Adrenal gland (tissue), 12 donors: ENCODE results near the gene RPS28. TPM values are rescaled to one million over a fixed set of nuclear protein-coding genes. Genes with fewer than 3 reads are reported as not detected.

Experiments
- DNase-seq, 7 donors: peaks; one replicate each; pipeline ENCODE4 v3.0.0-alpha.2; 2019 to 2020
- H3K27ac ChIP-seq, 5 donors: fragments of 200-600 bp; sonication (generic) in 4 of 5; 1 replicate in 3 of 5; 2 replicates in 2 of 5; pipeline versions ENCODE4 v1.5.1 to v1.8.0; 2016 to 2020; ENCODE audit warnings: mild to moderate bottlenecking in 1 of 5
- H3K27me3 ChIP-seq: fragments of 200-600 bp; 2 replicates; pipeline ENCODE4 v1.8.0; 2021
- H3K36me3 ChIP-seq, 2 donors: fragments of 200-600 bp; replicated peaks in 1 of 2; 1 replicate in 1 of 2; 2 replicates in 1 of 2; pipeline versions ENCODE4 v1.5.1 to v1.8.0; 2018 to 2022
- H3K4me1 ChIP-seq, 2 donors: fragments of 200-600 bp; replicated peaks in 1 of 2; 1 replicate in 1 of 2; 2 replicates in 1 of 2; pipeline versions ENCODE4 v1.5.1 to v1.8.0; 2018 to 2021
- H3K4me3 ChIP-seq, 4 donors: fragments of 200-600 bp; sonication (generic) in 3 of 4; one replicate each; pipeline ENCODE4 v1.5.1; 2016 to 2018
- H3K9me3 ChIP-seq, 3 donors: fragments of 200-600 bp; sonication (generic) in 1 of 3; replicated peaks in 1 of 3; 1 replicate in 2 of 3; 2 replicates in 1 of 3; pipeline versions ENCODE4 v1.5.1 to v1.8.0; 2016 to 2021
- POLR2A ChIP-seq, 2 donors: fragments of 450-650 bp; IDR thresholded peaks; one replicate each; pipeline ENCODE4 v1.6.1; 2017; ENCODE audit warnings: antibody characterized with exemption in 2 of 2, mild to moderate bottlenecking in 2 of 2, moderate library complexity in 1 of 2
- WGBS, 4 donors: extraction: QIAGEN DNeasy Blood & Tissue Kit in 2 of 4; methylation state at CpG; one replicate each; pipeline versions ENCODE4 v1.1.5 to v1.1.7; 2013 to 2017; 5-methylcytosine and 5-hydroxymethylcytosine counted together
- intact Hi-C, 2 donors: fragments of 100-400 bp; cut with DNase I; formaldehyde crosslinking; loops; one replicate each; pipeline versions ENCODE4 v1.14.1 to v1.15.0; 2022 to 2023
- polyA plus RNA-seq, 3 donors: library from polyadenylated mRNA; stranded (reverse); fragments of 200-250 nt in 2 of 3; fragments of 350-450 nt in 1 of 3; fragmentation: Illumina TruSeq in 1 of 3; extraction: RNeasy Lipid Tissue Mini Kit (QIAGEN cat#74804) in 1 of 3; gene quantifications; one replicate each; pipeline ENCODE4 v1.2.3, GENCODE V29; 2013 to 2014
- total RNA-seq, 9 donors: library from RNA; depleted of rRNA in 4 of 9; stranded (reverse); fragments of >200 nt in 4 of 9; fragments of 120-200 nt in 1 of 9; fragmentation: NEBNext Ultra II Directional in 1 of 9; extraction: Animal tissue kit (Norgen Biotek cat#: 25700) in 1 of 9; gene quantifications; one replicate each; pipeline versions ENCODE4 v1.1.0 to v1.2.4, GENCODE V29; 2013 to 2023
- TF ChIP-seq, protein P1 (sequence below), 6 experiments: fragments of 450-650 bp in 4 of 6; fragments of 200-600 bp in 2 of 6; sonication (generic) in 1 of 6; IDR thresholded peaks; 1 replicate in 5 of 6; 2 replicates in 1 of 6; pipeline versions ENCODE4 v1.5.1 to v1.8.0; 2016 to 2021; ENCODE audit warnings: antibody characterized with exemption in 6 of 6, mild to moderate bottlenecking in 2 of 6, moderate library complexity in 1 of 6
- donor health status: healthy with polysubstance abuse.
- donor health status: Bipolar disorder and iron deficiency.
- donor health status: DM: yes; HTN: yes; CAD: no.
- donor health status: DM: no; HTN: no; CAD: no.
- donor health status: DM: no; HTN: no; CAD: no.
- donor health status: DM: yes; HTN: yes; CAD: no.

RPS28 gene
- total and polyA plus RNA-seq, 12 donors, result 155 to 1,896 (median 614) TPM

DNA sequence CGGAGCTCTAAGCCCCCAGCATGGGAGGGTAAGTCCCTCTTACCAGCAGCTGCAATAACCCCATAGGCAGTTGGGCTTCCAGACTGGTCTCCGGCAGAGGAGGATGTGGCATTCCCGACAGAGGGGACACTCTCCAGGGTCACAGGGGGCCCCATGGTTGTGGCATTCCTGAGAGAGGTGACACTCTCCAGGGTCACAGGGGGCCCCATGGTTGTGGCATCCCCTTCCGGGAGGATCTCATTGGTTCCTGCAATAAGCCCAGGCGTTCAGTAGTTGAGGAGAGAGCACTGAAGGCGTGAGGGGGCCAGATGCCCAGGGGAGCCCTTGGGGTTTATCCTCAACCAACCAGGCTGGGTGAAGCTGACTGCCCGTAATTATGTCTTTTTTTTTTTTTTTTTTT, 18.6 kb upstream of the RPS28 start:
- intact Hi-C loops, result no loop called here
- 60 to 87% (median 71%) methylated on average over 4 to 7 of the region's 7 CpGs for WGBS, 4 donors
- peak in 3 of 7 donors; percentile 11 to 48 (median 12) for DNase-seq
- no peak for TF ChIP-seq POLR2A (IDR thresholded peaks at IDR 0.05)
- TF ChIP-seq, protein P1, sequence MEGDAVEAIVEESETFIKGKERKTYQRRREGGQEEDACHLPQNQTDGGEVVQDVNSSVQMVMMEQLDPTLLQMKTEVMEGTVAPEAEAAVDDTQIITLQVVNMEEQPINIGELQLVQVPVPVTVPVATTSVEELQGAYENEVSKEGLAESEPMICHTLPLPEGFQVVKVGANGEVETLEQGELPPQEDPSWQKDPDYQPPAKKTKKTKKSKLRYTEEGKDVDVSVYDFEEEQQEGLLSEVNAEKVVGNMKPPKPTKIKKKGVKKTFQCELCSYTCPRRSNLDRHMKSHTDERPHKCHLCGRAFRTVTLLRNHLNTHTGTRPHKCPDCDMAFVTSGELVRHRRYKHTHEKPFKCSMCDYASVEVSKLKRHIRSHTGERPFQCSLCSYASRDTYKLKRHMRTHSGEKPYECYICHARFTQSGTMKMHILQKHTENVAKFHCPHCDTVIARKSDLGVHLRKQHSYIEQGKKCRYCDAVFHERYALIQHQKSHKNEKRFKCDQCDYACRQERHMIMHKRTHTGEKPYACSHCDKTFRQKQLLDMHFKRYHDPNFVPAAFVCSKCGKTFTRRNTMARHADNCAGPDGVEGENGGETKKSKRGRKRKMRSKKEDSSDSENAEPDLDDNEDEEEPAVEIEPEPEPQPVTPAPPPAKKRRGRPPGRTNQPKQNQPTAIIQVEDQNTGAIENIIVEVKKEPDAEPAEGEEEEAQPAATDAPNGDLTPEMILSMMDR (IDR thresholded peaks at IDR 0.05), result no peak
- Histone ChIP-seq H3K4me1 (peaks cover 5 to 11% of the 10 kb centered on the region in 2 donors), H3K4me3 (no peak overlapping the region), H3K9me3 (no peaks in the 10 kb centered on the region), H3K36me3 (no peaks in the 10 kb centered on the region), H3K27ac (no peak overlapping the region), H3K27me3 (no peaks in the 10 kb centered on the region)

DNA sequence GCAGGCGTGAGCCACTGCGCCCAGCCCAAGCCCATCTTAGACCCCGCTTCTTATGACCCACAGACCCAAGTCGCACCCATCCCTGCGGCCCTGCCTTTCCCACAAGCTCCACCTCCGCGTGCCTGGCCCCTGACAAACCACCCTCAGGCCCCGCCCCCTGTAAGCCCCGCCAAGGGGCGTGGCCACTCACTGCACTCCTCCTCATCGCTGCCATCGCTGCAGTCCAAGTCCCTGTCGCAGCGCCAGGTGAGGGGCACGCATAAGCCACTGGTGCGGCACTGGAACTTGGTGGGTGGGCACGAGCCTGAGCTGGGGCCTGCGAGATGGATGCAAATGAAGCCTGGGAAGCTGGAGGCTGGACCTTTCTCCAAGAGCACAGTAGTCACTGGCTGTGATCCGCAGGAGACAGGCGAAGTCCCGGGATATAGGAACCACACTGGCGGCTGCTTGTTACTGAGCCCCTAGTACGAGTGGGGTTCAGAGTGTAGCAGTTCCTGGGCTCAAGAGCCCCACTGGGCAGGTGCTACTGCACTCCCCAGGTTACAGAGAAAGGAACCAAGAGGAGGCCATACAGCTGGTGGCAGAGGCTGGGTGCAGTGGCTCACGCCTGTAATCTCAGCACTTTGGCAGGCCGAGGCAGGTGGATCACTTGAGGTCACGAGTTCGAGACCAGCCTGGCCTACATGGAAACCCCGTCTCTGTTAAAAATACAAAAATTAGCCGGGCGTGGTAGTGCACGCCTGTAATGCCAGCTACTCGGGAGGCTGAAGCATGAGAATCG, 16.3 kb upstream of the RPS28 start:
- H3K27ac ChIP-seq, result no peak overlapping the region
- H3K36me3 ChIP-seq, result no peaks in the 10 kb centered on the region
- H3K4me3 ChIP-seq, result no peak overlapping the region
- no peaks in the 10 kb centered on the region for H3K27me3 ChIP-seq
- 79 to 83% (median 83%) methylated on average over 23 to 33 of the region's 33 CpGs for whole genome bisulfite sequencing, 4 donors
- peaks cover 15 to 22% of the 10 kb centered on the region in 2 donors for H3K4me1 ChIP-seq
- no peak for TF ChIP-seq POLR2A (IDR thresholded peaks at IDR 0.05)
- TF ChIP-seq, protein P1 (IDR thresholded peaks at IDR 0.05), result no peak
- intact Hi-C loops, result no loop called here
- peak in 6 of 7 donors; percentile 4 to 47 (median 22) for DNase-seq
- no peaks in the 10 kb centered on the region for H3K9me3 ChIP-seq

DNA sequence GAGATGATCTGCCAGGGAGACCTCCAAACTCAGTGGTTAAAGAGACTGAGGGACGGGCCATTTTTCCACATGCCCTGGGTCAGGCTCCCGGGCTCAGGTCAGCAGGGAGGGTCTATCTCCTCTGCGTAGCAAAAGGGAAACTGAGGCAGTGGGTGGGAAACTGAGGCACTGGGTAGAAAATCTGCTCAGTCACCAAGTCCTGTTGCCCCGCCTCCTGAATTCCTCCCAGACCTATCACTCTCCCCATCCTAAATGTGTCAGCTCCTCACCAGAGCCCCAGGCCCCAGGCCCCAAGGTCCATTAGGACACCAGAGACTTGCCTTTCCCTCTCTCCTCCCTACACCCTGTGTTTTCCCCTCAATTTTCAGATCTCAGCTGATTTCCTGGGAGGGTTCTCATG, 15.5 kb upstream of the RPS28 start:
- TF ChIP-seq, protein P1 (IDR thresholded peaks at IDR 0.05), result no peak
- no peak for TF ChIP-seq POLR2A (IDR thresholded peaks at IDR 0.05)
- intact Hi-C loops, result no loop called here
- peak overlapping the region in 1 of 5 donors; percentile 21 for H3K27ac ChIP-seq
- H3K9me3 ChIP-seq, result no peaks in the 10 kb centered on the region
- peaks cover 15 to 22% of the 10 kb centered on the region in 2 donors for H3K4me1 ChIP-seq
- no peaks in the 10 kb centered on the region for H3K27me3 ChIP-seq
- DNase-seq, result peak in 5 of 7 donors; percentile 0 to 46 (median 18)
- peaks cover 0 to 4% of the 10 kb centered on the region in 2 donors for H3K36me3 ChIP-seq
- WGBS, 4 donors, result 73 to 95% (median 81%) methylated on average over 4 of the region's 4 CpGs
- H3K4me3 ChIP-seq, result no peak overlapping the region

DNA sequence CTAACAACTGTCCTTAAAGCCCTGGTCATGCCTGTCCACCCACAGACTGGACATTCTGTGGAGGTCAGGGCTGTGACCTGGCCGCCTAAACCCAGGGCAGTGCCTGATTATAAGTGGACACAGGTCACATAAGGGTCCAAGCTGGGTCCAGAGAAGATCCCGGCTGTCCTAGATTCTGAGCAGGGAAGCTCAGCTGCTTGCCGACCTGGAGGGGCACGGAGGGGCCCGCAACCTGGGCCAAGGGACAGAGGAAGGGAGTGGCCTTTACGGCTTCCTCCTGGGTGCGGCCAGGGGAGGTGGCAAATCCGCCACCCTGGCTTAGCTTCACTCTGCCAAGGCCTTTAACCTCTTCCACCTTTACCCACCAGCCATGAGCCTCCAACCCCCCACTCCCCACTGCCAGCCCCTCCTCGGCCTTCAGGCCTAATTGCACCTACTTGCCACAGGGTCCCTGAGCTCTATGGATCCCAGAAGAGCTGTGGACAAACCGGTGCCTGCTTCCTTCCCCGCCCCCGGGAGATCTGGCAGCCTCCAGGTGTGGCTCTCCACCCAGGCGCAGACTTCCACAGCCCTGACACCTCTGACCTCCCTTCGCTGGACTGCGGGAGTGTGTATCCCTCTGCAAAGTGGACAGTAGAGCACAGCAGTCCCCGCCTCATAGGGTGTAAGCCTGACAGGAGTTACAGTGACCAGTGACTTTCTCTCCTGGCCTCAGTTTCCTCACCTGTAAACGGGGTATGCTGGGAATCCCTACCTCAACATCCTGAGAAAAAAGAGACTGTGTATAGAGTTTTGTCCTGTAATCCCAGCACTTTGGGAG, 14.9 kb upstream of the RPS28 start:
- peak overlapping the region in 1 of 5 donors; percentile 21 for H3K27ac ChIP-seq
- H3K36me3 ChIP-seq, result peaks cover 0 to 10% of the 10 kb centered on the region in 2 donors
- H3K27me3 ChIP-seq, result no peaks in the 10 kb centered on the region
- intact Hi-C loops, result no loop called here
- no peaks in the 10 kb centered on the region for H3K9me3 ChIP-seq
- 64 to 69% (median 68%) methylated on average over 4 to 17 of the region's 17 CpGs for WGBS, 4 donors
- TF ChIP-seq, protein P1 (IDR thresholded peaks at IDR 0.05), result no peak
- no peak for TF ChIP-seq POLR2A (IDR thresholded peaks at IDR 0.05)
- peaks cover 15 to 22% of the 10 kb centered on the region in 2 donors for H3K4me1 ChIP-seq
- H3K4me3 ChIP-seq, result no peak overlapping the region
- peak in 6 of 7 donors; percentile 2 to 51 (median 17) for DNase-seq
